Skeletal muscle cell (primary cell): ENCODE measurements around the gene PDIK1L.

Source experiments
- DNase-seq: peaks from one replicate; pipeline ENCODE4 v3.0.0-alpha.2; 2010; ENCODE audit warnings: low read depth
- H3K4me3 ChIP-seq: 2 replicates; pipeline ENCODE4 v1.5.1; 2011; ENCODE audit warnings: low read depth, mild to moderate bottlenecking, control low read depth, low read length, moderate library complexity

Gene PDIK1L

DNA sequence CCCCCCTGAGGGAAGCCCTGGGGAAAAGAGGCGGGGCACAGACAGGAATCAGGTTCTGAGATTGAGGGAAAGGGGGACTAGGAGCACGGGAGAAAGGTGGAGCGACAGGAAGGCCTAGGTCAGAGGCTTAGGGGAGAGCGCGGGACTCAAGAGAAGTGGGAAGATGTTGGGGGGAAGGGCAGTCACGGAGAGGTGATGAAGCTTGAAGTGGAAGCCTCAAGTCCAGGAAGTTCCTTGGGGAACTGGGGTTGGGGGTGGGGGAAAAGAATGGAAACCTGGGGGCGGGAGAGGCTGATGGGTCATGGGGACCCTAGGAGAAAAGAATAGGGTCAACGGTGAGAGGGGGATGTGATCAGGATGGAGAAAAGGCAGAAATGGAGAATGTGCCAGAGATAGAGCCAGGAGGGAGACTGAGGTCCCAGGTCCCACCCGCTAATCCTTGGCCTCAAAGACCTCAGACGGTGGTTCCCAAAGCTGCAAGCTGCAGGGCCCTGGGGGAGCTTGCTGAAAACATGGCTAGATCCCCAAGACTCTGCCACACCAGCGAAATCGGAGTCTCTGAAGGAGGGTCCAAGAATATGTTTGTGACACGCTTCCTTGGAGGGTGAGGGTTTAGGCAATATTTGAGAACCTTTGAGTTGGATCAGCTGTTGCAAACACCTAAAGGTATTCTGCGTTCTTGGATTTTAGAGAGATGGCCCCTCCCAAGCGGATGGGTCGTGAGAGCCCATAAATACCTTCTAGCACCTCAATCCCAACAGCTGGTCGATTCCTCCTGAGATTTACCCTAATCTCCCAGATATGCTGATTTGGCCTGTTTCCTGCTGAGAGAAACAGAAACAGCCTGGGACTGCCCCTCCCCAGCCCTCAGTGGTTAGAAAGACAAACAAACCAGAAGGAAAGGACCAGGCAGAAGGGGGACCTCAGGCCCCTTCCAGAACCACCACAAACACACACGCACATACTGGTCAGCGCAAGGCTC, 53.5 kb downstream of the PDIK1L start:
- no peak for DNase-seq
- no peak overlapping the region for H3K4me3 ChIP-seq

DNA sequence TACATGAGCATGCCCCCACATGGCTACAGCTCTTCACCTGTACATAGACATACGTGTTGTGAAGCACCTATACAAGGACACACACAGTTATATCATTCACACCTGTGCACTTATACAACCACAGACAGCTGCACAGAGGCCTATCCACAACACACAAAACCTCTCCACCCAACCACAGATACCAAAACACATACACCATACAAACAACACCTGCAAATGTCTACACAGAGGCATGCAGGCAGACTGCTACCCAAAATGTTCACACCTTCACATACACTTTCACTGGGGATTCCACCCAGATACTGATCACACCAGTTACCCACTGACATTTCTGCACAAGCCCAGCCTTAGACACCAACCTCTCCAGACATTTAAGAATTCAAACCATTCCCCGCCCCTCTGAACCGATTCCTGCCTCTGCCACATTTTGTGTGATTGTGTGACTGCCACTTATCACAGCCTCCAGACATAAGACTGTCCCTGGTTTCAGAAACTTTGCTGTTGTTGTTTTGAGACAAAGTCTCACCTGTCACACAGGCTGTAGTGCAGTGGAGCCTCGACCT, 55.2 kb downstream of the PDIK1L start:
- no peak for DNase-seq
- no peak overlapping the region for H3K4me3 ChIP-seq

GRCh38 chr1:26168410-26169197, 57.0 kb downstream of the PDIK1L start, which contains the start of gene C1orf232:
TSS of gene C1orf232 (minus strand) at chr1:26168963. CDS start at chr1:26168499, 464 bp downstream.
- peak within 1 kb of the TSS; percentile 88 for H3K4me3 ChIP-seq
- DNase-seq, result no peak

- H3K4me3 ChIP-seq, result peak overlapping the region; percentile 88
- no peak for DNase-seq
These were observed 57.6 kb downstream of the PDIK1L start for GRCh38 chr1:26169198-26169554.

GRCh38 chr1:26169669-26170471, 58.2 kb downstream of the PDIK1L start, which contains the start of gene ZNF593:
TSS of gene ZNF593 (plus strand) at chr1:26169908. CDS start at chr1:26169984, 76 bp downstream.
- peak within 1 kb of the TSS; percentile 88 for H3K4me3 ChIP-seq
- DNase-seq, result peak; percentile 54

GRCh38 chr1:26170472-26170821, 58.8 kb downstream of the PDIK1L start:
- H3K4me3 ChIP-seq, result peak overlapping the region; percentile 88
- DNase-seq, result no peak

GRCh38 chr1:26171084-26172072, 59.8 kb downstream of the PDIK1L start, which contains the start of gene ZNF593OS:
TSS of gene ZNF593OS (minus strand) at chr1:26171832. CDS start at chr1:26171661, 171 bp downstream.
- peak within 1 kb of the TSS; percentile 88 for H3K4me3 ChIP-seq
- no peak for DNase-seq
